Adrenal gland (tissue), 5 donors: ENCODE results near the gene KAZN.

Experiments used
- POLR2A ChIP-seq, 2 donors: fragments of 450-650 bp; IDR thresholded peaks; one replicate each; pipeline ENCODE4 v1.6.1; 2017; ENCODE audit warnings: antibody characterized with exemption in 2 of 2, mild to moderate bottlenecking in 2 of 2, moderate library complexity in 1 of 2
- TF ChIP-seq, protein P1 (sequence below), 6 experiments: fragments of 450-650 bp in 4 of 6; fragments of 200-600 bp in 2 of 6; sonication (generic) in 1 of 6; IDR thresholded peaks; 1 replicate in 5 of 6; 2 replicates in 1 of 6; pipeline versions ENCODE4 v1.5.1 to v1.8.0; 2016 to 2021; ENCODE audit warnings: antibody characterized with exemption in 6 of 6, mild to moderate bottlenecking in 2 of 6, moderate library complexity in 1 of 6
- donor health status: DM: no; HTN: no; CAD: no.

DNA sequence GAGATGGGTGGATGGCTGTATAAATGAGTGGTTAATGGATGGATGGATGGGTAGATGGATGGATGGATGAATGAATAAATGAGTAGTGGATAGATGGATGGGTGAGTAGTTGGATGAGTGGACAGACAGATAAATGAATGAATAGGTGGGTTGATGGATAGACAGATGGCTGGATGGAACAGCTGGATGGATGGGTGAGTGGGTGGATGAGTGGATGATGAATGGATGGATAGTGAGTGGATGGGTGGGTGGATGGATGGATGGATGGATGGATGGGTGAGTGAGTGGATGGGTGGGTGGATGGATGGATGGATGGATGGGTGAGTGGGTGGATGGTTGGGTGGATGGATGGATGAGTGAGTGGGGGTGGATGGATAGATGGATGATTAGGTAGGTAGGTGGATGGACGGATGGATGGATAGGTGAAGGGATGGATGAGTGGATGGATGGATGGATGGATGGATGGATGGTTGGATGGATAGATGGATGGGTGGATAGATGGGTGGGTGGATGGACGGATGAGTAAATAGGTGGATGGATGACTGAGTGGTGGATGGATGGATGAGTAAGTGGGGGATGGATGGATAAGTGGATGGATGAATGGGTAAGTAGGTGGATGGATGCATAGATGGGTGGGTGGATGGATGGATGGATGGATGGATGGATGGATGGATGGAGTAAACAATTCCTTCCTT, 246.6 kb downstream of the KAZN start:
- TF ChIP-seq, protein P1, sequence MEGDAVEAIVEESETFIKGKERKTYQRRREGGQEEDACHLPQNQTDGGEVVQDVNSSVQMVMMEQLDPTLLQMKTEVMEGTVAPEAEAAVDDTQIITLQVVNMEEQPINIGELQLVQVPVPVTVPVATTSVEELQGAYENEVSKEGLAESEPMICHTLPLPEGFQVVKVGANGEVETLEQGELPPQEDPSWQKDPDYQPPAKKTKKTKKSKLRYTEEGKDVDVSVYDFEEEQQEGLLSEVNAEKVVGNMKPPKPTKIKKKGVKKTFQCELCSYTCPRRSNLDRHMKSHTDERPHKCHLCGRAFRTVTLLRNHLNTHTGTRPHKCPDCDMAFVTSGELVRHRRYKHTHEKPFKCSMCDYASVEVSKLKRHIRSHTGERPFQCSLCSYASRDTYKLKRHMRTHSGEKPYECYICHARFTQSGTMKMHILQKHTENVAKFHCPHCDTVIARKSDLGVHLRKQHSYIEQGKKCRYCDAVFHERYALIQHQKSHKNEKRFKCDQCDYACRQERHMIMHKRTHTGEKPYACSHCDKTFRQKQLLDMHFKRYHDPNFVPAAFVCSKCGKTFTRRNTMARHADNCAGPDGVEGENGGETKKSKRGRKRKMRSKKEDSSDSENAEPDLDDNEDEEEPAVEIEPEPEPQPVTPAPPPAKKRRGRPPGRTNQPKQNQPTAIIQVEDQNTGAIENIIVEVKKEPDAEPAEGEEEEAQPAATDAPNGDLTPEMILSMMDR (IDR thresholded peaks at IDR 0.05) = no peak
- TF ChIP-seq POLR2A (IDR thresholded peaks at IDR 0.05) = no peak
